Measurements from ENCODE around the gene SLIT3.
A peak's percentile ranks its signal among the peaks of the same experiment; 100 is the strongest.

The SLIT3 gene

GRCh38 chr5:168881427-168882149, 419.4 kb downstream of the SLIT3 start (continued):
- no peak for TF ChIP-seq ZBTB10 (tag by site-specific recombination; IDR thresholded peaks at IDR 0.05)

GRCh38 chr5:168879929-168880328, 421.0 kb downstream of the SLIT3 start:
- ChIA-PET POLR2A (interaction anchor here (0.6 kb wide), 1 partner anchor 1085 kb away, joined by 3 read pairs; no protein-coding TSS in a partner anchor), CTCF (interaction anchor here (1.0 to 1.3 kb wide), 2 partner anchors 132 to 200 kb away, joined by 4 to 5 read pairs; no protein-coding TSS in a partner anchor)
- Histone ChIP-seq H3K9me3 (ENCODE audit: control insufficient read depth, insufficient read depth, low read depth, low read length) (no peaks in the 10 kb centered on the region), H3K4me3 (ENCODE audit: low read depth, low read length) (no peak overlapping the region), H3K27ac (ENCODE audit: extremely low read depth, low read depth, low read length) (peak overlapping the region; percentile 53; the same call in 1 of the 2 replicates), H3K36me3 (ENCODE audit: control insufficient read depth in 2 of 2, insufficient read depth in 1 of 2, low read length in 2 of 2) (no peaks in the 10 kb centered on the region), H3K4me1 (ENCODE audit: control insufficient read depth, insufficient read depth, low read length) (peaks cover 21% of the 10 kb centered on the region)
- no peak for TF ChIP-seq ZNF19 (tag by site-specific recombination; IDR thresholded peaks at IDR 0.05; ENCODE audit: low read depth)
- no peak for TF ChIP-seq ZNF610 (tag by site-specific recombination; IDR thresholded peaks at IDR 0.05; ENCODE audit: borderline replicate concordance)
- TF ChIP-seq GLIS1 (tag by site-specific recombination; IDR thresholded peaks at IDR 0.05) = peak; percentile 87
- TF ChIP-seq ZNF623 (tag by site-specific recombination; IDR thresholded peaks at IDR 0.05) = no peak
- 0 out of 2 replicates have a peak, but pooled peaks have one; percentile 24 for TF ChIP-seq PATZ1 (tag by site-specific recombination; IDR thresholded peaks at IDR 0.05)
- TF ChIP-seq KLF16 (tag by site-specific recombination; IDR thresholded peaks at IDR 0.05) = no peak
- TF ChIP-seq SCRT1 (tag by site-specific recombination; IDR thresholded peaks at IDR 0.05; ENCODE audit: borderline replicate concordance) = 0 out of 2 replicates have a peak, but pooled peaks have one; percentile 27
- TF ChIP-seq FEZF1 (tag by site-specific recombination; IDR thresholded peaks at IDR 0.05) = peak; percentile 30; the same call in 1 of the 2 replicates
- no peak for TF ChIP-seq AEBP2 (tag by site-specific recombination; IDR thresholded peaks at IDR 0.05; ENCODE audit: borderline replicate concordance)
- no peak for TF ChIP-seq KLF1 (tag by site-specific recombination; IDR thresholded peaks at IDR 0.05)
- TF ChIP-seq SALL2 (tag by site-specific recombination; IDR thresholded peaks at IDR 0.05; ENCODE audit: borderline replicate concordance) = no peak
- no peak for TF ChIP-seq ZNF785 (tag by site-specific recombination; IDR thresholded peaks at IDR 0.05)
- no peak for TF ChIP-seq ZNF473 (tag by site-specific recombination; IDR thresholded peaks at IDR 0.05)
- TF ChIP-seq KLF10 (tag by site-specific recombination; IDR thresholded peaks at IDR 0.05) = no peak
- 0 out of 2 replicates have a peak, but pooled peaks have one; percentile 21 for TF ChIP-seq ZBTB8A (tag by site-specific recombination; IDR thresholded peaks at IDR 0.05)
- no peak for TF ChIP-seq GLI4 (tag by site-specific recombination; IDR thresholded peaks at IDR 0.05)
- no peak for TF ChIP-seq GLIS2 (tag by site-specific recombination; IDR thresholded peaks at IDR 0.05)
- no peak for TF ChIP-seq ZNF571 (tag by site-specific recombination; IDR thresholded peaks at IDR 0.05)
- TF ChIP-seq ZFP37 (tag by site-specific recombination; IDR thresholded peaks at IDR 0.05) = no peak
- no peak for TF ChIP-seq ZBTB11 (tag by site-specific recombination; conservative IDR thresholded peaks at IDR 0.05; ENCODE audit: low read depth)
- no peak for TF ChIP-seq TRIM28 (IDR thresholded peaks at IDR 0.05; ENCODE audit: borderline replicate concordance, low read length)
- TF ChIP-seq ZNF26 (tag by site-specific recombination; IDR thresholded peaks at IDR 0.05) = no peak
- TF ChIP-seq ZNF146 (tag by site-specific recombination; IDR thresholded peaks at IDR 0.05) = 0 out of 2 replicates have a peak, but pooled peaks have one; percentile 10
- no peak for TF ChIP-seq ZNF211 (tag by site-specific recombination; IDR thresholded peaks at IDR 0.05; ENCODE audit: low read depth)
